Muscle of arm (tissue), 14 donors: ENCODE results near the gene TMEM183A. TPM values are rescaled to one million over a fixed set of nuclear protein-coding genes. Genes with fewer than 3 reads are reported as not detected.

Experiments used
- DNase-seq: peaks from one replicate; pipeline ENCODE4 v3.0.0-alpha.2; 2013
- long read RNA-seq, 11 donors: transcript quantifications; one replicate each; lab custom pipeline, GENCODE V29; 2026
- polyA plus RNA-seq, 12 donors: library from polyadenylated mRNA; unstranded; fragments of 120-200 nt; gene quantifications; one replicate each; pipeline ENCODE4 v1.2.1, GENCODE V29; 2013; ENCODE audit not compliant: insufficient read length in 12 of 12

TMEM183A gene
- polyA plus RNA-seq, result 10 to 100 TPM in 11 of 12 donors, not detected in 1; 33.4 to 54.2 (median 37.2) TPM
- long read RNA-seq, donor 1, transcript TMEM183A-201 (8 exons, 3,019 nt), result major isoform, 9 of 64 reads
- long read RNA-seq, donor 1, partial matches to known transcripts, result 48 of 64 reads
- long read RNA-seq, donor 1, other reads (novel, unspliced or antisense), result 7 of 64 reads
- long read RNA-seq, donor 2, transcript TMEM183A-201 (8 exons, 3,019 nt), result major isoform, 5 of 11 reads
- long read RNA-seq, donor 2, partial matches to known transcripts, result 6 of 11 reads
- long read RNA-seq, donor 2, other reads (novel, unspliced or antisense), result 0 of 11 reads
- long read RNA-seq, donor 3, partial matches to known transcripts, result 11 of 13 reads
- long read RNA-seq, donor 3, other reads (novel, unspliced or antisense), result 0 of 13 reads
- long read RNA-seq, donor 4, partial matches to known transcripts, result 0 of 3 reads
- long read RNA-seq, donor 4, other reads (novel, unspliced or antisense), result 0 of 3 reads
- long read RNA-seq, donor 5, transcript TMEM183A-201 (8 exons, 3,019 nt), result major isoform, 12 of 20 reads
- long read RNA-seq, donor 5, partial matches to known transcripts, result 6 of 20 reads
- long read RNA-seq, donor 5, other reads (novel, unspliced or antisense), result 0 of 20 reads
- long read RNA-seq, donor 6, partial matches to known transcripts, result 5 of 8 reads
- long read RNA-seq, donor 6, other reads (novel, unspliced or antisense), result 0 of 8 reads
- long read RNA-seq, donor 7, partial matches to known transcripts, result 6 of 7 reads
- long read RNA-seq, donor 7, other reads (novel, unspliced or antisense), result 0 of 7 reads
- long read RNA-seq, donor 8, transcript TMEM183A-201 (8 exons, 3,019 nt), result major isoform, 5 of 23 reads
- long read RNA-seq, donor 8, partial matches to known transcripts, result 15 of 23 reads
- long read RNA-seq, donor 8, other reads (novel, unspliced or antisense), result 0 of 23 reads
- long read RNA-seq, donor 9, partial matches to known transcripts, result 0 of 3 reads
- long read RNA-seq, donor 9, other reads (novel, unspliced or antisense), result 0 of 3 reads
- long read RNA-seq, donor 10, transcript TMEM183A-201 (8 exons, 3,019 nt), result major isoform, 5 of 8 reads
- long read RNA-seq, donor 10, partial matches to known transcripts, result 0 of 8 reads
- long read RNA-seq, donor 10, other reads (novel, unspliced or antisense), result 0 of 8 reads
- long read RNA-seq, donor 11, transcript TMEM183A-201 (8 exons, 3,019 nt), result major isoform, 6 of 6 reads
- long read RNA-seq, donor 11, partial matches to known transcripts, result 0 of 6 reads
- long read RNA-seq, donor 11, other reads (novel, unspliced or antisense), result 0 of 6 reads

- peak; percentile 98 for DNase-seq
These were observed at the start of gene TMEM183A for GRCh38 chr1:203006948-203007871. Gene TMEM183A, plus strand, starts transcription at chr1:203007374. Its CDS starts 92 bp downstream, at chr1:203007466.

- DNase-seq, result peak; percentile 88
These were observed 49.2 kb upstream of the TMEM183A start, which contains the start of gene ADIPOR1 for GRCh38 chr1:202957733-202958543. Gene ADIPOR1, minus strand, starts transcription at chr1:202958312. Its CDS starts 7,242 bp downstream, at chr1:202951070.

- no peak for DNase-seq
These were observed 48.5 kb upstream of the TMEM183A start for GRCh38 chr1:202958544-202959275.

DNA sequence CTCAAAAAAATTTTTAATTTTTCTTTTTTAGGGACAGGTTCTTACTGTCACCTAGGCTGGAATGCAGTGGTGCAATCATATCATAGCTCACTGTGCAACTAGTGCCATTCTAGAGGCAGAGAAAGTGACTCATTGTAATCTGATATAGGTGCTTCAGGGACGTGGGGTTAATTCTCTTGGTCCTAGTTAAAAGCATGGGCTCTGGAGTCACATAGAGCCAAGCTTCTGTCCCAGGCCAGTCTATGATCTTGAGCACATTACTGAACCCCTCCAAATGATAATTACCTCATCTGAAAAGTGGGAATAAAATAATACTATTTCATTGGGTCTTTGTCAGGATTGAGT is 47.9 kb upstream of the TMEM183A start:
- no peak for DNase-seq

DNA sequence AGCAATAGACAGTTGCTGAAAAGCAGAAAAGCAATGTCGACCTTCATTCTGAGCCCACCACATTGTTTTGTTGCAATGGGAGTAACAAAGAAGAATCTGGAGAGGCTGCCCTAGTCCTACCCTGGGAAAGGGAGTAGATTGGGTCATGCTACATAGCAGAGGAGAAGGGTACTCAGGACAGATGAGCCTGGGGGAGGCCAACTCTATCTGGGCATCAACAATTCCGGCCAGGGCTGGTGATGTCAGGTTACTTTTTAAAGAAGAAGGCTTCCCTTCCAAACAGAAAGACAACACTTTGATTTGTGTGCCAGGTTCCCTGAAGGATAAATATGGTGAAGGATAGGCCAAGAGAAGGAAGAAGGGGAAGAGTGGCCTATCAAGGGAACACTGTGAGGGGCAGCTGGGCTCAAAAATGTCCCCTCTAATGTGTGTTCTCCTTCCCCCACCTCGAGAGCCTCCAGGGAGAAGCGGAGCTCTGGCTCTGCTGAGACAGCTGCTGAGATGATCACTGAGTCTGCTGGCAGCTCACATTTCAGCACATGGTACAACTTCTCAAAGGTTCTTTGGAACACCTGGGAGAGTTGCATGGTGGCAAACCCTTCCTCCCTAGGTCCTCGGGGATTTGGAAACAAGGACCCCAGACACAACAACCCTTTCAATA is 45.8 kb upstream of the TMEM183A start:
- no peak for DNase-seq

- DNase-seq, result no peak
These were observed 42.3 kb upstream of the TMEM183A start for GRCh38 chr1:202964791-202965410.

DNA sequence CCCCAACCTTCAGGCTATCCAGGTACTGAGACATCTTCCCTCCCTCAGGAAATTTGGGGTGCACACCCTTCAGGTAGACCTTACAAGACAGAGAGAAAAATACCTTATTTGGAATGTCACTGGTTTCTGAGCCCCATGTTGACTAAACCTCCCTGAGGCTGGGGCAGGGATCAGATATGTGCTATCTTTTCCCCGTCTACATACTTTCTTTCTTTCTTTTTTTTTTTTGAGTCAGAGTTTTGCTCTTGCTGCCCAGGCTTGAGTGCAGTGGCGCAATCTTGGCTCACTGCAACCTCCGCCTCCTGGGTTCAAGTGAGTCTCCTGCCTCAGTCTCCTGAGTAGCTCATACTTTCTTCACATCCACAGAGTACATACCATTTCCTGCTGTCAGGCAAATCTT is 41.8 kb upstream of the TMEM183A start:
- no peak for DNase-seq

DNA sequence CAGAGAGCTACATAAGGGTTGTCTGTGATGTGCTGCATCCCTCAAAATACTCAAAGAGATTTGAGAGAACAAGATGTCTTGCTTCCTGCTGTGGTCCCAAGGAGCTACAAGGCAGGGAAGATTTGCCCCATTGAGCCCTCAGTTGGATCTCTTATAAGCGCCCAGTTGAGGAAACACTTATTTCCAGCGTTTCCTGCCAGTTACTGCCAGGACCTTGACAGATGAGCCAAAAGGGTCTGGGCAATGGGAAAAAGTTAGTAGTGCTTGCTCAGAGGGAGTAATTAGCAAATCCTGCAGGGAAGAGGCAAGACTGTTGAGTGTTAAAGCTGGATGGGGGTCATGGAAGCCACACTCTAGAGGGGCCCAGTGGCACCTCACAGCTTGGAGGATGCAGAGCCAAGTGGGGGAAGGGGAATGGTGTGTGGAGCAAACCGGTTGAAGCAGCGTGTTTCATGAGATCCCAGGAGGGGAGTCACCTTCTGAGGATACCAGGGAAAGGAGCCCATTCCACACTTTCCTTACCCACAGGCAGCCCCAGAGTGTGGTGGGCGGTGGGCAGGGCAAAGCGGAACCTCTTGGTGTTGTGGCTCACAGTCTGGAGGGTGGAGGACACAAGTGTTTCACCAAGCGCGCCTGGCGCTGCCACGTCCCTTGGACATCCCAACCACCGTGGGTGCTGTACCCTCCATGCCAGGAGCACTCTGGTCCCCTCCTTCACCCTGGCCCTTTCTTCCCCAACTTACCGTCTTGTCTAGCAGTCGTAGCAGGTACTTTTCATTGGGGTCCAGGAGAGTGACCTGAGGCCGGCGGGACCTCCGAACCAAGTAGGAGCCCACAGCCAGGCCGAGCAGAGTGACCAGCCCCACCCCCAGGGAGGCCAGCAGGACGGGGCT is 40.9 kb upstream of the TMEM183A start:
- no peak for DNase-seq

- DNase-seq, result no peak
These were observed 39.4 kb upstream of the TMEM183A start for GRCh38 chr1:202967684-202968281.

DNA sequence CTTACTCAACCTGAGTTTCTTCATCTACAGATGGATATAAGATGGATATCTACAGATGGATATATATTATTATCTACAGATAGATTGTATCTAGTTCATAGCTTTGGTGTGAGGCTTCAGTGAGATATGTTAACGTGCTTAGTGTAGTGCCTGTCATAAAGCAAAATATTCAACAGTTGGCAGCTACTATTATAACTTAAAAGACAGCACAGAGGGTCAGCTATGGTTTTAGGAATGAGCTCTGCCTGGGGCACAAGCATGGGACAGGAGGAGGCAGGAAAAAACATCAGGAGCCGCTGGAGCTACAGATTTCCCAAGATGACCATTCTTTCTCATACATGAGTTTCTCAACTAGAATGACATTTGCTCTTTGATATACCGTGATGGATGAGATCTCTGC is 38.8 kb upstream of the TMEM183A start:
- DNase-seq, result no peak

GRCh38 chr1:202968895-202969295 is 38.3 kb upstream of the TMEM183A start:
- no peak for DNase-seq

DNA sequence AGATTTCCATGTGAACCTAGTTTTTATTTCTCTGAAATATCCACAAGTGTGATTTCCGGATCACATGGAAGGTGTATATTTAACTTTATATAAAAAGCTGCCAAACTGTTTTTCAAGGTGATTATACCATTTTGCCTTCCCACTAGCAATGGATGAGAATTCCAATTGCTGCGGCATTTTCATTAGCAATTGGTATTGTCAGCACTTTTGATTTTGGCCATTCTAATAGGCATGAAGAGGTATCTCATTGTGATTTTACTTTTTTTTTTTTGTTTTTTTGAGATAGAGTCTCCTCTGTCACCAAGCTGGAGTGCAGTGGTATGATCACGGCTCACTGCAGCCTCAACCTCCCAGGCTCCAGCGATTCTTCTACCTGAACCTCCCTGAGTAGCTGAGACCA is 35.1 kb upstream of the TMEM183A start:
- DNase-seq, result no peak

GRCh38 chr1:202974856-202975255 is 32.3 kb upstream of the TMEM183A start:
- DNase-seq, result no peak

DNA sequence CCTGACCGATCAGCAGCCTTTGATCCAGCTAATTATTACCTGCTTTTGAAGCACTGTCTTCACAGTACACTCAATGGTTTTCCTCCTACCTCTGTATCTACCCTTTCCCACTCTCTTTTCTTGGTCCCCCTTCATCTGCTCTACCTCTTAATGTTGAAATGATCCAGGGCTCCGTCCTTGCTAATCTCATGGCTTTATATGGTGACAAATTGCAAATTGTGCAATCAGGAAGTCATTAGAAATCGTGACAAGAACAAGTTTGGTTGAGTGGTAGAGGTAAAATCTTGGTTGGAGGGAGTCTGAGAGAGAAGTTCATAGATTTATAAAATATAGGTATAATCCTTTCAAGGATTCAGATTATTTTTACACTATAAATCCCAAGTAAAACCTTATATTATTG is 30.5 kb upstream of the TMEM183A start:
- DNase-seq, result no peak

- DNase-seq, result no peak
These were observed 27.7 kb upstream of the TMEM183A start for GRCh38 chr1:202979459-202979858.

DNA sequence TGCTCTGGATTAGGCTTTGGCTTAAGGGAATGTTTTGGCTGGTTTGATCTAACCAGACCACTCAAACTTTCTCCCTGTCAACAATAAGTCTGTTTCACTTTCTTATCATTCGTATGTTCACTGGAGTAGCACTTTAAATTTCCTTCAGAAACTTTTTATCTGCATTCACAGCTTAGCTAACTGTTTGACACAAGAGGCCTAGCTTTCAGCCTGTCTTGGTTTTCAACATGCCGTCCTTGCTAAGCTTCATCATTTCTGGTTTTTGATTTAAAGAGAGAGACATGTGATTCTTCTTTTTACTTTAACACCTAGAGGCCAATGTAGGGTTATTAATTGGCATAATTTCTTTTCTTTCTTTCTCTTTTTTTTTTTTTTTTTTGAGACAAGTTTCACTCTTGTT is 25.2 kb upstream of the TMEM183A start:
- no peak for DNase-seq
